NCI-H1417 (cell line): ENCODE results near the gene FGGY.

Source experiments
- DNase-seq, 3 experiments: peaks; one replicate each; lab custom pipeline; 2025; lab: John Stamatoyannopoulos, UW

Gene FGGY

GRCh38 chr1:59639266-59639665 lies 342.4 kb downstream of the FGGY start:
- no peak for DNase-seq

- no peak for DNase-seq
Measured at GRCh38 chr1:59640851-59641250, 344.0 kb downstream of the FGGY start.

- no peak for DNase-seq
Measured at GRCh38 chr1:59641836-59642235, 344.9 kb downstream of the FGGY start.

GRCh38 chr1:59643526-59643925 lies 346.6 kb downstream of the FGGY start:
- no peak for DNase-seq

GRCh38 chr1:59645893-59646292 lies 349.0 kb downstream of the FGGY start:
- no peak for DNase-seq

GRCh38 chr1:59653142-59653958 lies 356.5 kb downstream of the FGGY start:
- peak in 2 of 3 experiments; percentile 5 to 28 for DNase-seq

- DNase-seq: peak in 1 of 3 experiments; percentile 27
Measured at GRCh38 chr1:59653968-59654367, 357.1 kb downstream of the FGGY start.

GRCh38 chr1:59657873-59658465 lies 361.1 kb downstream of the FGGY start:
- no peak for DNase-seq

- no peak for DNase-seq
Measured at GRCh38 chr1:59664166-59664565, 367.3 kb downstream of the FGGY start.

GRCh38 chr1:59666106-59666505 lies 369.2 kb downstream of the FGGY start:
- no peak for DNase-seq

- DNase-seq: no peak
Measured at GRCh38 chr1:59667020-59667419, 370.1 kb downstream of the FGGY start.

GRCh38 chr1:59669752-59670312 lies 372.9 kb downstream of the FGGY start:
- no peak for DNase-seq

- no peak for DNase-seq
Measured at GRCh38 chr1:59670662-59671061, 373.8 kb downstream of the FGGY start.

GRCh38 chr1:59671066-59671952 lies 374.4 kb downstream of the FGGY start:
- DNase-seq: no peak

GRCh38 chr1:59671953-59672305 lies 375.0 kb downstream of the FGGY start:
- DNase-seq: no peak

- DNase-seq: no peak
Measured at GRCh38 chr1:59672851-59673572, 376.1 kb downstream of the FGGY start.

GRCh38 chr1:59673573-59674450 lies 376.9 kb downstream of the FGGY start:
- peak in 2 of 3 experiments; percentile 19 to 60 for DNase-seq

GRCh38 chr1:59674595-59674994 lies 377.7 kb downstream of the FGGY start:
- DNase-seq: peak in 1 of 3 experiments; percentile 50

GRCh38 chr1:59675936-59676335 lies 379.0 kb downstream of the FGGY start:
- DNase-seq: no peak

GRCh38 chr1:59678040-59678439 lies 381.1 kb downstream of the FGGY start:
- no peak for DNase-seq
